Upper lobe of right lung (tissue), 1 donor: ENCODE results near the gene ENHO. TPM values are rescaled to one million over a fixed set of nuclear protein-coding genes. Genes with fewer than 3 reads are reported as not detected.
A peak's percentile ranks its signal among the peaks of the same experiment; 100 is the strongest.

ENCODE experiments used
- ATAC-seq: fragments of 200-7000 bp; cut with Tn5 transposase; one replicate; pipeline ENCODE4 v1.9.1; 2020; ENCODE audit warnings: mild to moderate bottlenecking, moderate library complexity
- DNase-seq: peaks from one replicate; pipeline ENCODE4 v3.0.0-alpha.2; 2020
- H3K27ac ChIP-seq: fragments of 200-600 bp; one replicate; pipeline ENCODE4 v1.8.0; 2022
- H3K27me3 ChIP-seq: fragments of 200-600 bp; one replicate; pipeline ENCODE4 v1.8.0; 2022; ENCODE audit warnings: mild to moderate bottlenecking
- H3K36me3 ChIP-seq: fragments of 200-600 bp; one replicate; pipeline ENCODE4 v1.8.0; 2022
- H3K4me1 ChIP-seq: fragments of 200-600 bp; one replicate; pipeline ENCODE4 v1.8.0; 2022
- H3K4me3 ChIP-seq: fragments of 200-600 bp; one replicate; pipeline ENCODE4 v1.8.0; 2022; ENCODE audit warnings: mild to moderate bottlenecking
- H3K9me3 ChIP-seq: fragments of 200-600 bp; one replicate; pipeline ENCODE4 v1.8.0; 2022
- CTCF ChIP-seq: fragments of 200-600 bp; IDR thresholded peaks from one replicate; pipeline ENCODE4 v1.8.0; 2022; ENCODE audit warnings: antibody characterized with exemption
- intact Hi-C: fragments of 100-400 bp; cut with DNase I; formaldehyde crosslinking; loops from one replicate; pipeline ENCODE4 v1.11.0; 2022
- total RNA-seq: library from RNA; stranded (reverse); fragmentation: NEBNext Ultra II Directional; extraction: Animal tissue kit (Norgen Biotek cat#: 25700); gene quantifications from one replicate; pipeline ENCODE4 v1.2.1, GENCODE V29; 2021
- donor health status: DM: no; HTN: yes; CAD: no; lungs with severe emphysema.

ENHO gene
- total RNA-seq, 1 donor from 2014 or later, result 0.61 TPM

GRCh38 chr9:34546834-34547827 lies 24.3 kb upstream of the ENHO start:
- intact Hi-C loops, result loop anchor here (10.0 kb wide), 1 partner anchor 58 kb away; no protein-coding TSS in a partner anchor
- no peak overlapping the region for H3K4me3 ChIP-seq
- peak; percentile 62 for TF ChIP-seq CTCF
- H3K4me1 ChIP-seq, result no peaks in the 10 kb centered on the region
- no peaks in the 10 kb centered on the region for H3K9me3 ChIP-seq
- H3K36me3 ChIP-seq, result no peaks in the 10 kb centered on the region
- H3K27ac ChIP-seq, result no peak overlapping the region
- ATAC-seq, result peak; percentile 74
- peak; percentile 77 for DNase-seq
- no peaks in the 10 kb centered on the region for H3K27me3 ChIP-seq

GRCh38 chr9:34546102-34546833 lies 23.5 kb upstream of the ENHO start:
- DNase-seq (peak; percentile 29), ATAC-seq (no peak)
- Histone ChIP-seq H3K27ac (no peak overlapping the region), H3K4me3 (no peak overlapping the region), H3K27me3 (no peaks in the 10 kb centered on the region), H3K36me3 (no peaks in the 10 kb centered on the region), H3K9me3 (no peaks in the 10 kb centered on the region), H3K4me1 (no peaks in the 10 kb centered on the region)
- intact Hi-C loops, result loop anchor here (10.0 kb wide), 1 partner anchor 59 kb away; no protein-coding TSS in a partner anchor
- no peak for TF ChIP-seq CTCF

GRCh38 chr9:34545497-34545896 lies 22.7 kb upstream of the ENHO start:
- ATAC-seq (no peak), DNase-seq (peak; percentile 39)
- no peak for TF ChIP-seq CTCF
- Histone ChIP-seq H3K36me3 (no peaks in the 10 kb centered on the region), H3K4me1 (no peaks in the 10 kb centered on the region), H3K27ac (no peak overlapping the region), H3K27me3 (no peaks in the 10 kb centered on the region), H3K4me3 (no peak overlapping the region), H3K9me3 (no peaks in the 10 kb centered on the region)
- intact Hi-C loops, result loop anchor here (10.0 kb wide), 1 partner anchor 59 kb away; no protein-coding TSS in a partner anchor

GRCh38 chr9:34544035-34544434 lies 21.2 kb upstream of the ENHO start:
- H3K27me3 ChIP-seq, result no peaks in the 10 kb centered on the region
- no peaks in the 10 kb centered on the region for H3K36me3 ChIP-seq
- ATAC-seq (no peak), DNase-seq (no peak)
- no peak for TF ChIP-seq CTCF
- no peak overlapping the region for H3K27ac ChIP-seq
- H3K4me1 ChIP-seq, result no peaks in the 10 kb centered on the region
- intact Hi-C loops, result loop anchor here (10.0 kb wide), 1 partner anchor 61 kb away; no protein-coding TSS in a partner anchor
- no peak overlapping the region for H3K4me3 ChIP-seq
- H3K9me3 ChIP-seq, result no peaks in the 10 kb centered on the region

- Histone ChIP-seq H3K4me1 (no peaks in the 10 kb centered on the region), H3K27ac (no peak overlapping the region), H3K4me3 (no peak overlapping the region), H3K36me3 (no peaks in the 10 kb centered on the region), H3K27me3 (no peaks in the 10 kb centered on the region), H3K9me3 (no peaks in the 10 kb centered on the region)
- DNase-seq (peak; percentile 23), ATAC-seq (no peak)
- no peak for TF ChIP-seq CTCF
- intact Hi-C loops, result loop anchor here (10.0 kb wide), 1 partner anchor 63 kb away; no protein-coding TSS in a partner anchor
These were observed 18.8 kb upstream of the ENHO start for GRCh38 chr9:34541540-34541939.
